ENCODE data around the gene GMDS. TPM values are rescaled to one million over a fixed set of nuclear protein-coding genes. Genes with fewer than 3 reads are reported as not detected.

Gene GMDS
- total RNA-seq, 6 experiments from 2014 or later = 13.2 to 18.0 (median 14.7) TPM

- TF ChIP-seq CTCF (IDR thresholded peaks at IDR 0.05) = no peak
- peaks cover 57% of the 10 kb centered on the region for H3K4me1 Mint-ChIP-seq (ENCODE audit: low read depth)
- peak; percentile 31 for DNase-seq
- no peaks in the 10 kb centered on the region; the same call in 1 of the 2 replicates for H3K9me3 Mint-ChIP-seq
- peaks cover 12% of the 10 kb centered on the region for H3K36me3 Mint-ChIP-seq (ENCODE audit: low read depth)
- H3K27me3 Mint-ChIP-seq (ENCODE audit: insufficient read depth) = peaks cover 2% of the 10 kb centered on the region; the same call in 1 of the 2 replicates
- no peak overlapping the region for H3K4me3 Mint-ChIP-seq
- H3K27ac Mint-ChIP-seq = peak overlapping the region; percentile 49
These were observed 556.3 kb downstream of the GMDS start for GRCh38 chr6:1689141-1689540.

- no peak for DNase-seq
- peaks cover 2% of the 10 kb centered on the region; the same call in 1 of the 2 replicates for H3K27me3 Mint-ChIP-seq (ENCODE audit: insufficient read depth)
- H3K36me3 Mint-ChIP-seq (ENCODE audit: low read depth) = peaks cover 12% of the 10 kb centered on the region
- no peaks in the 10 kb centered on the region; the same call in 1 of the 2 replicates for H3K9me3 Mint-ChIP-seq
- no peak for TF ChIP-seq CTCF (IDR thresholded peaks at IDR 0.05)
- H3K27ac Mint-ChIP-seq = peak overlapping the region; percentile 52
- H3K4me1 Mint-ChIP-seq (ENCODE audit: low read depth) = peaks cover 58% of the 10 kb centered on the region
- no peak overlapping the region for H3K4me3 Mint-ChIP-seq
These were observed 557.0 kb downstream of the GMDS start for GRCh38 chr6:1688396-1688795.

GRCh38 chr6:1687402-1687801 lies 558.0 kb downstream of the GMDS start:
- DNase-seq = no peak
- peaks cover 2% of the 10 kb centered on the region for H3K36me3 Mint-ChIP-seq (ENCODE audit: low read depth)
- H3K4me3 Mint-ChIP-seq = no peak overlapping the region; the same call in 1 of the 2 replicates
- no peak for TF ChIP-seq CTCF (IDR thresholded peaks at IDR 0.05)
- peaks cover 58% of the 10 kb centered on the region for H3K4me1 Mint-ChIP-seq (ENCODE audit: low read depth)
- peak overlapping the region; percentile 85; the same call in 1 of the 2 replicates for H3K27ac Mint-ChIP-seq
- no peaks in the 10 kb centered on the region; the same call in 1 of the 2 replicates for H3K9me3 Mint-ChIP-seq
- H3K27me3 Mint-ChIP-seq (ENCODE audit: insufficient read depth) = no peaks in the 10 kb centered on the region

- Mint-ChIP-seq H3K4me3 (peak overlapping the region; percentile 84), H3K36me3 (ENCODE audit: low read depth) (no peaks in the 10 kb centered on the region), H3K9me3 (no peaks in the 10 kb centered on the region), H3K4me1 (ENCODE audit: low read depth) (peaks cover 58% of the 10 kb centered on the region), H3K27me3 (ENCODE audit: insufficient read depth) (no peaks in the 10 kb centered on the region), H3K27ac (peak overlapping the region; percentile 97)
- peak; percentile 98 for DNase-seq
- peak; percentile 79 for TF ChIP-seq CTCF (IDR thresholded peaks at IDR 0.05)
These were observed 559.0 kb downstream of the GMDS start for GRCh38 chr6:1686117-1687098.

- no peaks in the 10 kb centered on the region; the same call in 1 of the 2 replicates for H3K27me3 Mint-ChIP-seq (ENCODE audit: insufficient read depth)
- peaks cover 26% of the 10 kb centered on the region for H3K4me1 Mint-ChIP-seq (ENCODE audit: low read depth)
- no peak for TF ChIP-seq CTCF (IDR thresholded peaks at IDR 0.05)
- H3K36me3 Mint-ChIP-seq (ENCODE audit: low read depth) = no peaks in the 10 kb centered on the region
- H3K27ac Mint-ChIP-seq = no peak overlapping the region
- no peak overlapping the region for H3K4me3 Mint-ChIP-seq
- DNase-seq = no peak
- H3K9me3 Mint-ChIP-seq = no peaks in the 10 kb centered on the region
These were observed 565.7 kb downstream of the GMDS start for GRCh38 chr6:1679688-1680068.
